CD4-positive, alpha-beta T cell treated with Interleukin-17A for 1 hour (primary cell): ENCODE results near the gene WNT5B.

Source experiments
- DNase-seq: peaks from one replicate; pipeline ENCODE4 v3.0.0-alpha.2; 2020

Gene WNT5B

GRCh38 chr12:1628666-1629337 lies at the start of gene WNT5B:
Gene WNT5B, plus strand, starts transcription at chr12:1629231. Its CDS starts 2,124 bp downstream, at chr12:1631355.
- DNase-seq, result no peak

- DNase-seq, result no peak
Observed at GRCh38 chr12:1579651-1580435, 49.2 kb upstream of the WNT5B start.

- DNase-seq, result no peak
Observed at GRCh38 chr12:1580526-1580925, 48.5 kb upstream of the WNT5B start.

- DNase-seq, result no peak
Observed at GRCh38 chr12:1581973-1582708, 46.9 kb upstream of the WNT5B start.

- DNase-seq, result no peak
Observed at GRCh38 chr12:1582709-1583050, 46.4 kb upstream of the WNT5B start.

GRCh38 chr12:1583421-1584078 lies 45.5 kb upstream of the WNT5B start:
- DNase-seq, result peak; percentile 81

- no peak for DNase-seq
Observed at GRCh38 chr12:1584326-1584725, 44.7 kb upstream of the WNT5B start.

GRCh38 chr12:1587927-1588574 lies 41.0 kb upstream of the WNT5B start:
- DNase-seq, result no peak

GRCh38 chr12:1588575-1588947 lies 40.5 kb upstream of the WNT5B start:
- no peak for DNase-seq

- DNase-seq, result no peak
Observed at GRCh38 chr12:1590221-1590979, 38.6 kb upstream of the WNT5B start.

GRCh38 chr12:1591034-1591433 lies 38.0 kb upstream of the WNT5B start:
- DNase-seq, result peak; percentile 69

GRCh38 chr12:1591543-1591942 lies 37.5 kb upstream of the WNT5B start:
- no peak for DNase-seq

GRCh38 chr12:1592444-1593173 lies 36.4 kb upstream of the WNT5B start:
- peak; percentile 69 for DNase-seq

- peak; percentile 55 for DNase-seq
Observed at GRCh38 chr12:1593174-1594005, 35.6 kb upstream of the WNT5B start.

GRCh38 chr12:1594006-1594260 lies 35.1 kb upstream of the WNT5B start:
- no peak for DNase-seq

GRCh38 chr12:1594261-1595025 lies 34.6 kb upstream of the WNT5B start, which contains the start of gene FBXL14:
Gene FBXL14, minus strand, starts transcription at chr12:1594581. Its CDS starts 515 bp downstream, at chr12:1594066.
- peak; percentile 94 for DNase-seq

- peak; percentile 36 for DNase-seq
Observed at GRCh38 chr12:1595026-1595561, 33.9 kb upstream of the WNT5B start.

GRCh38 chr12:1595690-1596347 lies 33.2 kb upstream of the WNT5B start:
- DNase-seq, result no peak

- DNase-seq, result no peak
Observed at GRCh38 chr12:1598757-1599156, 30.3 kb upstream of the WNT5B start.
